WERI-Rb-1 (cell line): ENCODE measurements around the gene TAF4.

ENCODE experiments used
- DNase-seq: peaks from one replicate; pipeline ENCODE4 v3.0.0-alpha.2; 2020
- H3K27ac ChIP-seq: fragments of 250-450 bp; sonication (Bioruptor Pico); 2 replicates; pipeline ENCODE4 v1.5.1; 2020; ENCODE audit warnings: mild to moderate bottlenecking, moderate library complexity
- H3K27me3 ChIP-seq: fragments of 250-450 bp; sonication (Bioruptor Pico); 2 replicates; pipeline ENCODE4 v1.5.1; 2021; ENCODE audit warnings: mild to moderate bottlenecking, low read depth, moderate library complexity; ENCODE audit not compliant: insufficient read depth, severe bottlenecking
- H3K36me3 ChIP-seq: fragments of 250-450 bp; sonication (Bioruptor Pico); 2 replicates; pipeline ENCODE4 v1.5.1; 2020; ENCODE audit warnings: mild to moderate bottlenecking, moderate library complexity
- H3K4me3 ChIP-seq: 2 replicates; pipeline ENCODE4 v1.5.1; 2011; ENCODE audit warnings: low read depth, mild to moderate bottlenecking, control low read depth, low read length
- H3K9me3 ChIP-seq: fragments of 250-450 bp; sonication (Bioruptor Pico); 2 replicates; pipeline ENCODE4 v1.5.1; 2021; ENCODE audit warnings: mild to moderate bottlenecking, moderate library complexity; ENCODE audit not compliant: severe bottlenecking
- CTCF ChIP-seq: IDR thresholded peaks from 2 replicates; pipeline ENCODE4 v1.5.1; 2011; ENCODE audit warnings: low read depth, mild to moderate bottlenecking, control low read depth, inconsistent platforms, low read length

The TAF4 gene

GRCh38 chr20:62015540-62016288, 50.0 kb downstream of the TAF4 start:
- DNase-seq: no peak
- H3K36me3 ChIP-seq: peaks cover 17% of the 10 kb centered on the region
- H3K9me3 ChIP-seq: no peaks in the 10 kb centered on the region
- no peaks in the 10 kb centered on the region for H3K27me3 ChIP-seq
- no peak overlapping the region for H3K4me3 ChIP-seq
- H3K27ac ChIP-seq: no peak overlapping the region
- no peak for TF ChIP-seq CTCF

- Histone ChIP-seq H3K36me3 (peaks cover 18% of the 10 kb centered on the region), H3K4me3 (no peak overlapping the region)
- no peak for TF ChIP-seq CTCF
Measured at GRCh38 chr20:62014889-62015537, 50.7 kb downstream of the TAF4 start.

GRCh38 chr20:62014488-62014775, 51.2 kb downstream of the TAF4 start:
- no peak for DNase-seq
- Histone ChIP-seq H3K27me3 (no peaks in the 10 kb centered on the region), H3K27ac (no peak overlapping the region), H3K4me3 (no peak overlapping the region), H3K9me3 (no peaks in the 10 kb centered on the region), H3K36me3 (peaks cover 24% of the 10 kb centered on the region)
- no peak for TF ChIP-seq CTCF

More at GRCh38 chr20:62014889-62015537, 50.7 kb downstream of the TAF4 start:
- H3K27me3 ChIP-seq: no peaks in the 10 kb centered on the region
- no peak for DNase-seq
- no peaks in the 10 kb centered on the region for H3K9me3 ChIP-seq
- H3K27ac ChIP-seq: no peak overlapping the region

GRCh38 chr20:62012631-62013030, 53.0 kb downstream of the TAF4 start:
- no peak overlapping the region for H3K27ac ChIP-seq
- no peak overlapping the region for H3K4me3 ChIP-seq
- H3K9me3 ChIP-seq: no peaks in the 10 kb centered on the region
- TF ChIP-seq CTCF: no peak
- peaks cover 37% of the 10 kb centered on the region for H3K36me3 ChIP-seq
- H3K27me3 ChIP-seq: no peaks in the 10 kb centered on the region
- no peak for DNase-seq

GRCh38 chr20:62011938-62012534, 53.6 kb downstream of the TAF4 start:
- Histone ChIP-seq H3K27ac (no peak overlapping the region), H3K9me3 (no peaks in the 10 kb centered on the region), H3K27me3 (no peaks in the 10 kb centered on the region), H3K36me3 (peaks cover 43% of the 10 kb centered on the region), H3K4me3 (no peak overlapping the region)
- no peak for TF ChIP-seq CTCF
- DNase-seq: no peak
